Hepatocyte (in vitro differentiated cells): ENCODE measurements around the gene PTPRO.

ENCODE experiments used
- EZH2 ChIP-seq: fragments of 200-600 bp; sonication (generic); IDR thresholded peaks from 2 replicates; pipeline ENCODE4 v1.6.1; 2016; ENCODE audit warnings: antibody characterized with exemption, mild to moderate bottlenecking, borderline replicate concordance
- EZH2phosphoT487 ChIP-seq: fragments of 200-600 bp; sonication (generic); IDR thresholded peaks from one replicate; pipeline ENCODE4 v1.6.1; 2018; ENCODE audit warnings: antibody characterized with exemption, mild to moderate bottlenecking, low read depth, moderate library complexity; ENCODE audit not compliant: unreplicated experiment, severe bottlenecking
- TF ChIP-seq, protein P1 (sequence below): fragments of 200-600 bp; sonication (generic); IDR thresholded peaks from 2 replicates; pipeline ENCODE4 v1.5.1; 2016; ENCODE audit warnings: antibody characterized with exemption, mild to moderate bottlenecking; ENCODE audit not compliant: poor library complexity

DNA sequence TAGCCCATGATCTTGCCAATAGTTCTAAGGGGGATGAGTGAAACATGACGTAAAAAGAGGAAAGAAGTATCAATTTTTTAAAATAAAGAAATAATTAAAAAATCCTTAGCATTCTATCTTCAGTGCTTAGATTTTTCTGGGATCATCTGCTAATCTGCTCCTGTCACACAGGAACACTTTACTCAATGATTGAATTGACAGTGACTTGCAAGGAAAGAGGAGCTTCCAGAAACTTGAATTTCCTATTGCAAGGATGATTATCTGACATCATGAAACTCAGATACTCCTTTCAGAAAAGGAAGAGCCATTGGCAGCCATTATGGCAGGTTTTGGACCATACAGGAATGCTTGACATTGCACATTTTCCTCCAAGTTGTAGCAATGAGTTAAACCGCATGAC lies 41.4 kb upstream of the PTPRO start:
- TF ChIP-seq, protein P1, sequence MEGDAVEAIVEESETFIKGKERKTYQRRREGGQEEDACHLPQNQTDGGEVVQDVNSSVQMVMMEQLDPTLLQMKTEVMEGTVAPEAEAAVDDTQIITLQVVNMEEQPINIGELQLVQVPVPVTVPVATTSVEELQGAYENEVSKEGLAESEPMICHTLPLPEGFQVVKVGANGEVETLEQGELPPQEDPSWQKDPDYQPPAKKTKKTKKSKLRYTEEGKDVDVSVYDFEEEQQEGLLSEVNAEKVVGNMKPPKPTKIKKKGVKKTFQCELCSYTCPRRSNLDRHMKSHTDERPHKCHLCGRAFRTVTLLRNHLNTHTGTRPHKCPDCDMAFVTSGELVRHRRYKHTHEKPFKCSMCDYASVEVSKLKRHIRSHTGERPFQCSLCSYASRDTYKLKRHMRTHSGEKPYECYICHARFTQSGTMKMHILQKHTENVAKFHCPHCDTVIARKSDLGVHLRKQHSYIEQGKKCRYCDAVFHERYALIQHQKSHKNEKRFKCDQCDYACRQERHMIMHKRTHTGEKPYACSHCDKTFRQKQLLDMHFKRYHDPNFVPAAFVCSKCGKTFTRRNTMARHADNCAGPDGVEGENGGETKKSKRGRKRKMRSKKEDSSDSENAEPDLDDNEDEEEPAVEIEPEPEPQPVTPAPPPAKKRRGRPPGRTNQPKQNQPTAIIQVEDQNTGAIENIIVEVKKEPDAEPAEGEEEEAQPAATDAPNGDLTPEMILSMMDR, result no peak
- TF ChIP-seq EZH2 (no peak), EZH2phosphoT487 (no peak)
